G401 (cell line): ENCODE data around the gene PDE2A. TPM values are rescaled to one million over a fixed set of nuclear protein-coding genes. Genes with fewer than 3 reads are reported as not detected.

ENCODE experiments used
- DNase-seq: peaks from one replicate; pipeline ENCODE4 v3.0.0-alpha.2; 2015; ENCODE audit warnings: low spot score
- in situ Hi-C: cut with HindIII; loops from 2 replicates; pipeline ENCODE4 v1.10.0; 2016; ENCODE audit warnings: low sequenced_read_pairs, mixed read lengths
- total RNA-seq: library from RNA; depleted of rRNA; stranded (reverse); fragments of >200 nt; shearing (Covaris generic); gene quantifications from 2 replicates; pipeline ENCODE4 v1.2.3, GENCODE V29; 2014

The PDE2A gene
- total RNA-seq, 1 experiment from 2014 or later, result not detected

- DNase-seq, result peak; percentile 82
- in situ Hi-C loops, result no loop called here
These were observed 88.4 kb downstream of the PDE2A start for GRCh38 chr11:72585762-72586311.

- in situ Hi-C loops, result no loop called here
- DNase-seq, result no peak
These were observed 89.2 kb downstream of the PDE2A start for GRCh38 chr11:72584939-72585597.

- in situ Hi-C loops, result no loop called here
- DNase-seq, result no peak
These were observed 89.8 kb downstream of the PDE2A start for GRCh38 chr11:72584293-72584938.

- DNase-seq, result no peak
- in situ Hi-C loops, result no loop called here
These were observed 90.5 kb downstream of the PDE2A start for GRCh38 chr11:72583616-72584292.

- DNase-seq, result no peak
- in situ Hi-C loops, result no loop called here
These were observed 91.1 kb downstream of the PDE2A start for GRCh38 chr11:72583177-72583553.

- in situ Hi-C loops, result no loop called here
- DNase-seq, result no peak
These were observed 91.7 kb downstream of the PDE2A start for GRCh38 chr11:72582206-72583176.

- in situ Hi-C loops, result no loop called here
- no peak for DNase-seq
These were observed 93.2 kb downstream of the PDE2A start for GRCh38 chr11:72581067-72581466.

- DNase-seq, result no peak
- in situ Hi-C loops, result no loop called here
These were observed 93.6 kb downstream of the PDE2A start for GRCh38 chr11:72580642-72580950.

GRCh38 chr11:72579816-72580641 lies 94.2 kb downstream of the PDE2A start:
- no peak for DNase-seq
- in situ Hi-C loops, result no loop called here

- DNase-seq, result no peak
- in situ Hi-C loops, result no loop called here
These were observed 95.0 kb downstream of the PDE2A start for GRCh38 chr11:72578991-72579815.

GRCh38 chr11:72578566-72578965 lies 95.7 kb downstream of the PDE2A start:
- no peak for DNase-seq
- in situ Hi-C loops, result no loop called here

- DNase-seq, result no peak
- in situ Hi-C loops, result no loop called here
These were observed 96.2 kb downstream of the PDE2A start for GRCh38 chr11:72578051-72578450.

GRCh38 chr11:72577271-72577721 lies 96.9 kb downstream of the PDE2A start:
- in situ Hi-C loops, result no loop called here
- no peak for DNase-seq

GRCh38 chr11:72576661-72577060 lies 97.6 kb downstream of the PDE2A start:
- DNase-seq, result no peak
- in situ Hi-C loops, result no loop called here

- in situ Hi-C loops, result no loop called here
- DNase-seq, result no peak
These were observed 98.0 kb downstream of the PDE2A start for GRCh38 chr11:72576243-72576595.

GRCh38 chr11:72575533-72576242 lies 98.5 kb downstream of the PDE2A start:
- DNase-seq, result no peak
- in situ Hi-C loops, result no loop called here
